ENCODE results near the gene TGM6.
"Not testable (repeated sequence)": the region's sequence is repeated elsewhere in the genome, so short reads cannot be mapped to it uniquely, and the experiment has no call there.

TGM6 gene

DNA sequence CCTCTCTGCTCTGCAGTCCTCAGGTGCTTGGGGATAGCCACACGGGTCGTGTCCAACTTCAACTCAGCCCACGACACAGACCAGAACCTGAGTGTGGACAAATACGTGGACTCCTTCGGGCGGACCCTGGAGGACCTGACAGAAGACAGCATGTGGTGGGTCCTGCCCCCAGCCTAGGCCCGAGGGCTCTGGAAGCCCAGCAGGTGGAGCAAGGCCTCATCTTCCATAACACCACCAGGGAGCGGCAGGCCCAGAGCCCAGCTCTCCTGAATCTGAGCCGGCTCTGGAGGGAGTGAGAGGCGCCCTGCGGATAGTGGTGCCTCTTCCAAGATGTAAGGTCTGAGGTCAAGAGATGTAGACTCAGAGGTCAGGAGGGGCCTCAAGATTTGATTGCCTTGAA, 19.6 kb downstream of the TGM6 start:
- no peak for DNase-seq

DNA sequence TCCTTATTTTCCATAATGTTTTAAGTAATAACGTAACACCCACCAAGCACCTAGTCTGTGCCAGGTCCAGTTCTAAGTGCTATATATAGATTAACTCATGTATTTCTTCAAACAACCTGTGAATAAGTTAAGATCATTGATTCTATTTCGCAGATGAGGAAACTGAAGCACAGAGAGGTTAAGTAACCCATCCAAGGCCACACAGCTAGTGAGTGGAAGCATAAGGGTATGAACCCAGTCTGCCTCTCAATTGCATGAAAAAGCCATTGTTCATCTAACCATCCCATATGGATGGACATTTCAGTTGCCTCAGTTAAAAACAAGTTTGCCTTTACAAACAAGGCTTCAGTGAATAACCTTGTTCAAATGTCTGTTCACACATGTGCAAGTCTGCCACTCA, 20.8 kb downstream of the TGM6 start:
- no peak for DNase-seq

GRCh38 chr20:2402271-2402980, 21.7 kb downstream of the TGM6 start:
- no peak for DNase-seq

- no peak for DNase-seq
These were observed 22.8 kb downstream of the TGM6 start for GRCh38 chr20:2403291-2404052.

GRCh38 chr20:2405693-2406065, 25.0 kb downstream of the TGM6 start:
- DNase-seq: no peak

- DNase-seq: not testable (repeated sequence)
These were observed 26.7 kb downstream of the TGM6 start for GRCh38 chr20:2407355-2407754.

DNA sequence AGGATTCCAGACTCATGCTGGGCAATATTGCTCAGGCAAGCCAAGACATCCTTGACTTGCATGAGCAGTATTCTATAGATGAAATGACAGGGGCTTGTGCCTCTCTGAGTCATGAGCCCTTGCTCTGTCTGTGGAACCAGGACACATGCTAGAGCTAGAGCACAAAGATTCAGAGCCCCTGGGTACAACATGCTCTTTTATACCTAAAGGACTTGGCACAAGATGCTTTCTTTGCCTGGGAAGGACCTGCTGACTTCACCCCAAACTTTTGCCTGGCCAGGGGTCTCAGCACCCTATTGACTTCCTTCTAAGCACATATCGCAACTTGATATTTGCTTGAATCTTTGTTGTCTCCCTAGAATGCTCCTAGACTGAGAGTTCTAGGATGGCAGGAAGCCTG, 27.4 kb downstream of the TGM6 start:
- DNase-seq: no peak

GRCh38 chr20:2416541-2417212, 36.0 kb downstream of the TGM6 start:
- no peak for DNase-seq

- no peak for DNase-seq
These were observed 36.5 kb downstream of the TGM6 start for GRCh38 chr20:2417213-2417541.

DNA sequence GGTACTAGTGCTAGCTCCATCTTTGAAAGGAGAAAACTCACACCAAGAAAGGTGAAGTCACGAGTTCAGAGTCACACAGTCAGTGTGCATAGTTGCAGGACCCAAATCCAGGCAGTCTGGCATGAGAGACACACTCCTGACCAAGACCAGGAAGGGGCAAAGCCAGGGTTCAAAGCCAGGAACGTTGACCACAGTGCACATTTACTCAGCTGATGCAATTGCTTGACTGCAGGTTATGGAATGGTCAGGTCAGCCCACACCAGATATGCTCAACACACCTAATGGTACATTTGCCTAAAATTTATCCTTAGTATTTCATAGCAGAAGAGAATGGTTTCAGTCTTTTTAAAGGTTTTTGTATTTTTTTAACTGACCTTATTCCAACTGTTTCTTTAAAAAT, 37.7 kb downstream of the TGM6 start:
- DNase-seq: no peak

GRCh38 chr20:2420510-2420909, 39.8 kb downstream of the TGM6 start:
- DNase-seq: no peak

DNA sequence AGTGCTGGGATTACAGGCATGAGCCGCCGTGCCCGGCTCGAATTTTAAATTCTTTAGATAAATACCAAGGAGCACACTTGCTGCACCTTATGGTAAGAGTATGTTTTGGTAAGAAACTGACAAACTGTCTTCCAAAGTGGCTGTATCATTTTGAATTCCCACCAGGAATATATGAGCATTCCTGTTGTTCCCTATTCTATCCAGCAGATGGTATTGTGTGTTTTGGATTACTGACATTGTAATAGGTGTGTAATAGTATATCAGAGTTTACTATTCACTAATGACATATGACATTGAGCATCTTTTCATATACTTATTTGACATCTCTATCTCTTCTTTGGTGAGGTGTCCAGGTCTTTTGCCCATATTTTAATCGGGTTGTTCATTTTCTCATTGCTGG, 40.5 kb downstream of the TGM6 start:
- no peak for DNase-seq

DNA sequence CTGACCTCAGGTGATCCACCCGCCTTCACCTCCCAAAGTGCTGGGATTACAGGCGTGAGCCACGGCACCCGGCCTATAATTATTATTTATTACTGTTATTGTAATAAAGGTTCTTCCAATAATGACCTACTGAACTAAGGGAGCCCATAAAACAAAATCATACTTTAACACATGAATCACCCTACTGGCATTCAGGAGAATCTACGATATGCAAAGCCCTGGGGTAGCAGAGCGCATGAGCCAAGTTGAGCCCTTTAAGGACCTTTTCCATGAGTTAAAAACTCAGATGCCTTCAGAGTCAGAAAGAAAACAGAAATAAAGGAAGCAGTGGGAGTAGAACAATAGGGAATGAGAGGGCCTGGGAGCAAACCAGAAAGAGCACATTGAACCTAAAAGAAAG, 48.4 kb downstream of the TGM6 start:
- DNase-seq: no peak

GRCh38 chr20:2430538-2430937, 49.8 kb downstream of the TGM6 start:
- no peak for DNase-seq

DNA sequence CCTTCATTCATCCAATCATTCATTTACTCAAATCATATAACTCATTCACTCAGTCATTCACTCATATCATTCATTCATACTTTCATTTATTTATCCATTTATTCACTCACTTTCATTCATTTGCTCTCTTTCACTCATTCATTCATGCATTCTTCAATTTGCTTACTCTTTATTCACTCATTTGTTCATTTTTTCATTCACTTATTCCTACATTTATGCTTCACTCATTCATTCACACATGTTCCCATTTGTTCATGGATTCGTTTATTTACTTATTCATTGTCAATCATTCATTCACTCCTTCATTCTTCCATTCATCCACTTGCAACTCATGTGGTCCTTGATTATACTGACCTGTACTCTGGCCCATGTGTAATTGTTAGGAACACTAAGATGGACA, 50.5 kb downstream of the TGM6 start:
- no peak for DNase-seq

DNA sequence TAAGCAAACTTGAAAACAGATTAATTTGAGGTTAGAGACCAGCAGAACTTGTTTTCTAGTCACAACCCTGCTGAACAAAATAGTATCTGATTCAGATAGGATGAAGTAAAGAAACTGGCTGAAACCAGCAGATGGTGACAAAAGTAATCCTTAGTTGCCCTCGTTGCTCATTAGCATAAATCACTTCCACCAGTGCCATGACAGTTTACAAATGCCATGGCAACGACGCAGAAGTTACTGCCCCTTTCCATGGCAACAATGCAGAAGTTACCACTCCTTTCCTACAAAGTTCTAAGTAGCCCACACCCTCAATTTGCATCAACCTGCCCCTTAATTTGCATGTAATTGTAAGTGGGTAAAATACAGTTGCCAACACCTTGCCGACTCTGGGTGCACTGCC, 66.1 kb downstream of the TGM6 start:
- DNase-seq: no peak

GRCh38 chr20:2449386-2449785, 68.7 kb downstream of the TGM6 start:
- no peak for DNase-seq

GRCh38 chr20:2451422-2451821, 70.7 kb downstream of the TGM6 start:
- no peak for DNase-seq

GRCh38 chr20:2451939-2452732, 71.4 kb downstream of the TGM6 start:
- no peak for DNase-seq

GRCh38 chr20:2453792-2454191, 73.1 kb downstream of the TGM6 start:
- no peak for DNase-seq

DNA sequence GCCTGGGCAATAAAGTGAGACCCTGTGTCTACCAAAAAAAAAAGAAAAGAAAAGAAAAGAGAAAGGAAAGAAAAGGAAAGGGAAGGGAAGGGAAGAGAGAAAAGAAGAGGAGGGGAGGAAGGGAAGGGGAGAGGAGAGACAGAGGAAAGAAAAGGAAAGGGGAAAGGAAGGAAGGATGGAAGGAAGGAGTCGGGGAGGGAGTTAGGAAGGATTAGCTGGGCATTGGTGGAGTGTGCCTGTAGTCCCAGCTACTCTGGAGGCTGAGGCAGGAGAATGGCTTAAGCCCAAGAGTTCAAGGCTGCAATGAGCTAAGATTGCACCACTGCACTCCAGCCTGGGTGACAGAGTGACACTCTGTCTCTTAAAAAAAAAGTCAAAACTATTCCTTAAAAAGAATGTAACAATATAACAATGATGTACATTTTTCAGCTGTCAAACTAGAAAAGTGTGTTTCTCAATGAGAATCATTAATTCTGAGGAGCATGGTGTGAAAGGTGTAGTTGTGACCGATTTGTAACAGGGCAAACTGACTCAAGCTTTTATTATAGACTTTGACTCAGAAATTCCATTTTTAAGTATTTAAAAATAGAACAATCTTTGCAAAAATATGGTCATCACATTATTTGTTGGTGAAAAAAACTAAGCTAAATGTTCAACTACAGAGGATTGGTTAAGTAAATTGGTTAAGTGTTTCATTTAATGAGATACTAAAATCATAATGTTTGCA, 75.2 kb downstream of the TGM6 start:
- DNase-seq: no peak

DNA sequence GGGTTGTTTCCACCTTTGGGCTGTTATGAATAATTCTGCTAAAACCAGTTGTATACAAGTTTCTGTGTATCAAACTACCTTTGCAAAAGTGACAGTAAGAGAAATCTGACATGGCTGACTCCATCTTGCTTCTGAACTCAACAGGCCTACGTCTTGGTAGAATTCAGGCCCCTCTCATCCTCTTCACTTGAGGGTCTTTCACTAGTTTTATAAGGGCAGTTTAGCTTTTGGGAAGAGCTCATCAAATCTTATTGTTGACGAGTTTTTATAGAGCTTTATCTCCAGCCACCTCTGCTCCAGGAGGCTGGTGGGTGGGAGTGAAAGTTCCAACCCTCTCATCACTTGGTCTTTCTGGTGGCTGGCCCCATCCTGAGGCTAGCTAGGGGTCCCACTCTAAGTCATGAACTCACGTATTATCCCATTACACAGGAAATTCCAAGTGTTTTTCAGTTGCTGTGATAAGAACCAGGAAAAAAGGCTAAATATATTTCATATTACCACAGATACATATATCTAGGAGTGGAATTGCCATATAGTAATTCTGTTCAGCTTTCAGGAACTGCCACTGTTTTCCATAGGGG, 78.3 kb downstream of the TGM6 start:
- DNase-seq: no peak
